IPS-NIHi7 (cell line): ENCODE results near the gene CDC26.
"Not testable (repeated sequence)": the region's sequence is repeated elsewhere in the genome, so short reads cannot be mapped to it uniquely, and the experiment has no call there.

ENCODE experiments used
- DNase-seq: peaks from one replicate; pipeline ENCODE4 v3.0.0; 2012; ENCODE audit warnings: mixed read lengths; ENCODE audit errors: extremely low spot score

The CDC26 gene

GRCh38 chr9:113293285-113293878, 18.0 kb upstream of the CDC26 start:
- DNase-seq = no peak

DNA sequence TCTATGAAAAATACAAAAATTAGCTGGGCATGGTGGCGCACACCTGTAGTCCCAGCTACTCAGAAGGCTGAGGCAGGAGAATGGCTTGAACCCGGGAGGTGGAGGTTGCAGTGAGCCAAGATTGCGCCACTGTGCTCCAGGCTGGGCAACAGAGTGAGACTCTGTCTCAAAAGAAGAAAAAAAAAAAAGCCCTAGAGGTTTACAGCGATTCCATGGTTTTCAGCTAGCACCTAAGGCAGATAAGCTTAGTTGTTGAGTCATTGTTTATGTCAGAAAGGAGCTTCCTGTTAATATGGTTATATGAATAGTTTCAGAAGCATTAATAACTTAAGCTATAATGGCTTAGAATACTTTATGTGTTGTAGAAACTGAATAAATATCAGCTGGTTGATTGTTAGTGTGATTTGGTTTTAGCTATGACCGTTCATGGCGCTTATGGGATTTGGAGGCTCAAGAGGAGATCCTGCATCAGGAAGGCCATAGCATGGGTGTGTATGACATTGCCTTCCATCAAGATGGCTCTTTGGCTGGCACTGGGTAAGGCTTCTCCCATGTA, 14.8 kb upstream of the CDC26 start:
- no peak for DNase-seq

GRCh38 chr9:113289091-113289490, 13.7 kb upstream of the CDC26 start:
- DNase-seq = no peak

- DNase-seq = no peak
Observed at GRCh38 chr9:113281356-113281755, 6.0 kb upstream of the CDC26 start.

DNA sequence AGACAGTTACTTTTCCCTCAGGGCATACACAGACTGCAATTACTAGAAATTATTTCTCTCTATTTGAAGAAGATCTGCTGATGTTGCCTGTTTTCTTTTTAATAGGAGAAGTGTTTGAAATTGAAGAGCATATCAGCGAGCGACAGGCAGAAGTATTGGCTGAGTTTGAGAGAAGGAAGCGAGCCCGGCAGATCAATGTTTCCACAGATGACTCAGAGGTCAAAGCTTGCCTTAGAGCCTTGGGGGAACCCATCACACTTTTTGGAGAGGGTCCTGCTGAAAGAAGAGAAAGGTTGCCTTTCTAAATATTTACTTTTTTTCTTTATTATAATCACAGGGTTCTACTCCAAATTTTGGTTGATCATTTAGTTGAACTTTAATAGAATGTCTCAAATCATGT, 3.5 kb upstream of the CDC26 start:
- DNase-seq = no peak

GRCh38 chr9:113274474-113275156, 757 bp downstream of the CDC26 start:
- peak; percentile 62 for DNase-seq

DNA sequence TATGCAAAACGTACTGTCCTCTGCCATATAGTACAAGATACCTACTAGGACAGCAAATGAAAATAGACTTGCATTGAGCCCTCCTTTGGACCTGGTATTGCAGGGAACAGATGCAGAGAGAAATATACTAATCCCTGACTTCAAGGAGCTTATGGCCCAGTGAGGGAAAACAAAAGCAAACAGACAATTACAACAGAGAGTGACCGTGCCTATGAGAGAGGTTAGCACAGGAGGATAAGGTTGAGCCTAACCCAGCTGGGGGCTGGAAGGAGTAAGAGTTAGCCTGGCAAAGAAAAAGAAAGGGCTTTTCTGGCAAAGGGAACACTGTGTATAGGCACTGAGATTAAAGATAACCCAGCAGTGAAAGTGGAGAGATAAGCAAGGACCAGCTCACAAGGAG, 5.5 kb downstream of the CDC26 start:
- no peak for DNase-seq

- DNase-seq = no peak
Observed at GRCh38 chr9:113269355-113269754, 6.0 kb downstream of the CDC26 start.

DNA sequence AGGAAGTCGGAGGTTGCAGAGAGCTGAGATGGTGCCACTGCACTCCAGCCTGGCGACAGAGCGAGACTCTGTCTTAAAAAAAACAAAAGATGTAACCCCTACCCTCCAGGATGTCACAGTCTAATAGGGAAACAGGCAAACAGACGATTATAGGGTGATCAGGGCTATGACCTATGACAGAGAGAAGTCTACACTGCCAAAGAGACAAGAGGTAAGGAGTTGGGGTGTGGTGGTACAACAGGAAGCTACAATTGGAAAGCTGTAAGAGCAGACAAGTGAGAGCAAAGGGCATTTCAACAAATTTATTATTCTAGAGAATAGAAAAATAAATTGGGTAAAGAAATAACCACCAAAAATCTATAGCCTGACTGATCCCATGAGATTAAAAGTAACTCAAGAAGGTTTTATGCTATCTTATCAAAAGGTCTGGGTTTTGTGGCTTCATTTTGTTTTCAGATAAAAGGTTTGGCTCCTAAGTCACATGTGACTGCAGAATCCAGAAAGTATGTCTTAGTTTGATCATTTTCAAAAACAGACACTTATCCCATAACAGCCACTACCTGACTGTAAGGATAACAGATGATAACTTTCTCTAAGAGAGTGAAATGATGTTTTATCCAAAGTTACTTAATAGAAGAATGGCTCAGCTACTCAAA, 7.3 kb downstream of the CDC26 start:
- DNase-seq = no peak

- DNase-seq = no peak
Observed at GRCh38 chr9:113266174-113266573, 9.2 kb downstream of the CDC26 start.

DNA sequence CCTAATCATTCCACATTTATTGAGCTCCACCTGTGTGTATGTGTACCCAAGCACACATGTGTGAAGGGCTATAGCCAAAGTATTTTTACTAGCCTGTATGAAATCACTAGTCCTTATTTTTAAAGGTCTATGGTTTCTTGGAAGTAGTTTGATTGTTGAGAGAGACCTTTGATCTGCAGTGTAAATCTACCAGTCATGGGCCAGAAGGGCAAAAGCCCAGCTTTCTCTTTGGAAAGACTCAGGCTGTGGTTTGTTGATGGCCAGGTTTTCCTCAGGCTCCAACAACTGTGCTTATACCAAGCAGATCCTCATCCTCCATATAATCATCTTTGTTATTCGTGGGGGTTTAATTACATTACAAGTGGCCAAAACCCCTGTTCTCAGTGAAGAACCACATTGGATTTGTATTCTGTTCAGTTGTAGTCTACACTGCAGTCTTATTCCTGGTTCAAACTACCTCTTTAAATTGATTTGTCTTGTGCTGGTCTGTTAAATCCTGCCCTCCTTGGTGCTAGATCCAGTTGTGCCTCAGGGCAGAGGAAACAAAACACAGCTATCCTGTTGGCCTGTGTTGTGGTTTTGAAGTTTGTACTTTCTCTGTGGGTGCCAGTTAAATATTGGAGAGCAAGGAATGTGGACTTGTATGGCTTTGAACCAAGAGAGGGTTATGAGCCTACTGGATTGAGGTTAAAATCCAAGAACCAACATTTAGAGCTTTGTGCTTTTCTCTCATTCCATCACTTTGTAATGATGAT, 13.3 kb downstream of the CDC26 start:
- DNase-seq = no peak

DNA sequence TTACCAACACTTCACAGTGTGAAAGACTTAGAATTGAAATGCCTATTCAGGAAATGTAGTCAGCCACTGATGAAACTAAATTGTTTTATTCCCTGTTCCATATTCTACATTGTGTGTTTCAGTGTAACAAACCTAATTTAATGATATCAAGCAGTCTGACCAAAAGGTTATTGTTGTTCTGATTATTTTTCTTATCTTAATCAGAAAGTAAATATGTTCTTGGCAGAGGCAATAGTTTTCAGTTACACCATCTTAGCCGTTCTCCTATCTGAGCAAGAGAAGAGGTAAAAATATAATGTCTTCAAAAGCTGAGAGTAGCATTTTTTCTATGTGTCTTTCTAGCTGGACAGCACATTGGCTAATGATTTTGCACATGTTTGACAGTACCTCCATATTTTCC, 17.1 kb downstream of the CDC26 start:
- no peak for DNase-seq

DNA sequence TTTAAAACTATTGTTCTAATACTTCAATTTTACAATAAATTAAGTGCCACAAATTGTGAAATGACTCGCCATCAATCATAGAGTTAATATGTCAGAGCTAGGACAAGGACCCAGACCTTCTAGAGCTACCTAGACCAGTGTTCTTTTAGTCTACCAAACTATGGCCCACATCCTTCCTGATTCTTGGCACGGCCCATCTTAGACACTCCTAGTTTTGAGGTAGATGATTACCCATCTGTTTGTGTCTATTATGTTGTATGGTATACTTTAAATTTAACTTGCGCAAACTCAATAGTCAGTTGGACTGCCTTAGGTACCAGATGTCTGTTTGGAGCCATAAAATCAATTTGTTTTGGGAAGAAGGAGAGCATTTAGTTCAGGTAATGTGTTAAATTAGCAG, 17.5 kb downstream of the CDC26 start:
- DNase-seq = no peak

DNA sequence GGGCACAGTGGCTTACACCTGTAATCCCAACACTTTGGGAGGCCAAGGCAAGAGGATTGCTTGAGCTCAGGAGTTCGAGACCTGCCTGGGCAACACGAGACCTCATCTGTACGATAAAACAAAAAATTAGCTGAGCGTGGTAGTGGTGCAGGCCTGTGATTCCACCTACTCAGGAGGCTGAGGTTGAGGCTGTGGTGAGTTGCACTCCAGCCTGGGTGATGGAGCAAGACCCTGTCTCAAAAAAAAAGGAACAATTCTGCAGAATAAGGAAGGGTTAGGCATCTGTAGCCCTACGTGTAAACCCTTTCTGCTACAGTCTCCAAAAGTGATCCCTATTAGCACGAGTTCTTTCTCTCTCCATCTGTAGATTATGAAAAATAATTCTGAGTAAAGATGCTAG, 19.9 kb downstream of the CDC26 start:
- no peak for DNase-seq

DNA sequence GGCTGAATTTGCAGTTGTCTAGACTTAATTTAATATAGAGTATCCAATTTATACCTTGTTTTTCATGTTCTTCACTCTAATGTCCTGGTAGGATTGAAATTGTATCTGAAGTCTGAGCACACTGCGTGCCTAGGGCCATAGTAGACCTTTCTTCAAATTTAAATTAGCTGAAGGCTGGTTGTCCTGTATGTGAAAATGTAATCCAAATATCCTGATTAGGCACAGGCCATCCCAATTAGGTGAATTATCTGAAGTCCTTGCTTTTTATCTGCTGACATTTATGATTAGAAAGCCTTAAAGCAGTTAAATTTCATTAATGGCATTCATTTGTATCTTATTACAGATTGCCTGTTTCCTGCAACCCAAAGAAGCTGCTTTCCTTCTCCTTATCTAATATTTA, 20.4 kb downstream of the CDC26 start:
- no peak for DNase-seq

DNA sequence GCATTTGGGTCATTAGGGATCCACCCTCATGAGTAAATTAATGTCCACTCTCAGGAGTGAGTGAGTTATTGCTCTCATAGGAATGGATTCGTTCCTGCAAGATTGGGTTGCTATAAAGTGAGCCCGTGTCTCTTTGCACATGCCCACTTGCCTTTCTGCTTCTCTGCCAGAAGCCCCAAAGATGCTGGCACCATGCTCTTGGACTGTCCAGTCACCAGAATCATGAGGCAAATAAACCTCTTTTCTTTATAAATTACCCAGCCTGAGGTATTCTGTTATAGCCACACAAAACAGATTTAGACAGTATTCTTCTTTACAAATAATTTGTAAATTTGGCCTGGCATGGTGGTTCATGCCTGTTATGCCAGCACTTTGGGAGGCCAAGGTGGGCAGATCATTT, 24.6 kb downstream of the CDC26 start:
- DNase-seq = no peak

DNA sequence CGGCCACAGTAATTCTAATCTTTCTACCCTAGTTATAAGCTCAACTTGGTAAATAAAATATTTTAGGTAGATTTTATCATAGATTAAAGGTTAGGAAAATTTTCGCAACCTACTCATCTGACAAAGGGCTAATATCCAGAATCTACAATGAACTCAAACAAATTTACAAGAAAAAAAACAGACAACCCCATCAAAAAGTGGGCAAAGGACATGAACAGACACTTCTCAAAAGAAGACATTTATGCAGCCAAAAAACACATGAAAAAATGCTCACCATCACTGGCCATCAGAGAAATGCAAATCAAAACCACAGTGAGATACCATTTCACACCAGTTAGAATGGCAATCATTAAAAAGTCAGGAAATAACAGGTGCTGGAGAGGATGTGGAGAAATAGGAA, 25.7 kb downstream of the CDC26 start:
- DNase-seq = not testable (repeated sequence)

GRCh38 chr9:113247640-113248039, 27.7 kb downstream of the CDC26 start:
- DNase-seq = no peak

- no peak for DNase-seq
Observed at GRCh38 chr9:113246928-113247327, 28.4 kb downstream of the CDC26 start.

GRCh38 chr9:113245894-113246293, 29.5 kb downstream of the CDC26 start:
- no peak for DNase-seq

DNA sequence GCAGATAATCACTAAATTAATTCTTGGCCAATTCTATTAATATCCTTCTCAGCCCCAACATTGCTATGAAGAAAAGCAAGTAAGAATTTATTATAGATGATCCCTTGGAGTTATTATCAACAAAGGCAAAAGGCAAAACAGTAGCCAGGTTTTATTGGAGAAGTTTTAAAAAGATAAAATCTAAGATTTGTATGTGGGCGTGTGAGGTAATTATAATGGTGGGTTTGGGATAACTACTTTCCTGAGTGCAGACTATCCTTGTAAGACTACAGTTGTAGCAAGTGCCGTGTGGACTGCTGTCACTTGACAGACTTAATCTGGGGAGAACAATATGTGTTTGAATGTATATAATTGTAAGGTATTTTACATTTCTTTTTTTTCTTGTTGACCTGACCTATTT, 30.8 kb downstream of the CDC26 start:
- DNase-seq = no peak

DNA sequence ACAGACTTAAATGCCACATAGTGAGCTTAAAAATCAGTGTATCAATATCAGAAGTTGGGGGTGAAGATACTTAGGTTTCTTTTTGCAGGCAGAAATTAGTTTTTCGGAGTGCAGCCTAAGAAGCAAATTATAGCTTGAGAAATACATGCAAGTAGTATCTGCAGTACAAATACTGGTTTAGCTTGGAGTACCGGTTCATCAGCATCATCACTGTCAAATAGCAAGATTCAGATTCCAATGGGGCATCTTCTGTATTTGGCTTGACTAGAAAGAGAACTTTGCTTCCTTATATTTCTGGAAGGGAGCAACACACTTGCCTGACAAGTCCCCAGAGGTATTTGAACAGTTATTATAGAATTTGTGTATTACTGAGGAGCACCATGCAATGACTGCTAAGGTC, 34.2 kb downstream of the CDC26 start:
- DNase-seq = no peak
